Activated CD4-positive, alpha-beta memory T cell treated with anti-CD3 and anti-CD28 coated beads for 36 hours (primary cell): Measurements from ENCODE around the gene KRTAP10-12. TPM values are rescaled to one million over a fixed set of nuclear protein-coding genes. Genes with fewer than 3 reads are reported as not detected.

ENCODE experiments used
- CTCF ChIA-PET: fragments of 350-600 bp; sonication (Branson Sonifier 250); formaldehyde crosslinking; loops from one replicate; lab custom pipeline; 2021; ENCODE audit warnings: antibody characterized with exemption, inconsistent platforms; lab: Charles Lee
- POLR2A ChIA-PET: fragments of 350-600 bp; sonication (Branson Sonifier 250); formaldehyde crosslinking; loops from one replicate; lab custom pipeline; 2021; ENCODE audit warnings: antibody characterized with exemption; lab: Charles Lee
- DNase-seq: peaks from one replicate; pipeline ENCODE4 v3.0.0-alpha.2; 2020
- H3K27ac Mint-ChIP-seq: one replicate; pipeline ENCODE4 v1.8.0; 2021; ENCODE audit warnings: mixed read lengths
- H3K27me3 Mint-ChIP-seq: one replicate; pipeline ENCODE4 v1.8.0; 2021; ENCODE audit warnings: mixed read lengths
- H3K36me3 Mint-ChIP-seq: one replicate; pipeline ENCODE4 v1.8.0; 2021; ENCODE audit warnings: mixed read lengths
- H3K4me1 Mint-ChIP-seq: one replicate; pipeline ENCODE4 v1.8.0; 2021; ENCODE audit warnings: low read depth, mixed read lengths
- H3K4me3 Mint-ChIP-seq: one replicate; pipeline ENCODE4 v1.8.0; 2021; ENCODE audit warnings: mild to moderate bottlenecking, mixed read lengths
- H3K9me3 Mint-ChIP-seq: one replicate; pipeline ENCODE4 v1.8.0; 2021; ENCODE audit warnings: mixed read lengths
- intact Hi-C: fragments of 100-400 bp; cut with micrococcal nuclease; formaldehyde crosslinking; loops from one replicate; pipeline ENCODE4 v1.15.1; 2023
- total RNA-seq, 2 experiments: library from RNA; stranded (reverse); gene quantifications; one replicate each; pipeline ENCODE4 v1.2.3, GENCODE V29; 2021

KRTAP10-12 gene
- total RNA-seq, 2 experiments from 2014 or later: not detected

- Mint-ChIP-seq H3K9me3 (no peaks in the 10 kb centered on the region), H3K4me3 (no peak overlapping the region), H3K27ac (no peak overlapping the region), H3K36me3 (no peaks in the 10 kb centered on the region), H3K4me1 (no peaks in the 10 kb centered on the region), H3K27me3 (no peaks in the 10 kb centered on the region)
- intact Hi-C loops: no loop called here
- ChIA-PET CTCF (no interaction called here), POLR2A (no interaction called here)
- no peak for DNase-seq
Measured at GRCh38 chr21:44734841-44735240, 37.9 kb downstream of the KRTAP10-12 start.

DNA sequence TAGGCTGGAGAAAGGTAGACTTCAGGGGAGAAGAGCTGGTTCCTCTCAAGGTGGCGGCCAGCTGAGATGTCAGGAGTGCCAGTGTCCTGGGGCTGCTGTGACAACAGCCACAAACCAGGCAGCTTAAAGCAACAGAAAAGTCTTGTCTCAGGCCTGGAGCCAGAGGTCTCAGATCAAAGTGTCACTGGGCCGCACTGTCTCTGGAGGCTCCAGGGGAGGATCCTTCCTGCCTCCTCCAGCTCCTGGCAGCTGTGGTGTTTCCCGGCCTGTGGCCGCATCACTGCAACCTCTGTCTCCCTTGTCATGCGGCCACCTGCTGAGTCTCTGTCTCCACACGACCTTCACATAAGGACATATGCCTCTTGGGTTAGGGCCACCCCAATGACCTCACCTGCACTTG, 38.8 kb downstream of the KRTAP10-12 start:
- H3K36me3 Mint-ChIP-seq: no peaks in the 10 kb centered on the region
- no peaks in the 10 kb centered on the region for H3K27me3 Mint-ChIP-seq
- no peak overlapping the region for H3K27ac Mint-ChIP-seq

DNA sequence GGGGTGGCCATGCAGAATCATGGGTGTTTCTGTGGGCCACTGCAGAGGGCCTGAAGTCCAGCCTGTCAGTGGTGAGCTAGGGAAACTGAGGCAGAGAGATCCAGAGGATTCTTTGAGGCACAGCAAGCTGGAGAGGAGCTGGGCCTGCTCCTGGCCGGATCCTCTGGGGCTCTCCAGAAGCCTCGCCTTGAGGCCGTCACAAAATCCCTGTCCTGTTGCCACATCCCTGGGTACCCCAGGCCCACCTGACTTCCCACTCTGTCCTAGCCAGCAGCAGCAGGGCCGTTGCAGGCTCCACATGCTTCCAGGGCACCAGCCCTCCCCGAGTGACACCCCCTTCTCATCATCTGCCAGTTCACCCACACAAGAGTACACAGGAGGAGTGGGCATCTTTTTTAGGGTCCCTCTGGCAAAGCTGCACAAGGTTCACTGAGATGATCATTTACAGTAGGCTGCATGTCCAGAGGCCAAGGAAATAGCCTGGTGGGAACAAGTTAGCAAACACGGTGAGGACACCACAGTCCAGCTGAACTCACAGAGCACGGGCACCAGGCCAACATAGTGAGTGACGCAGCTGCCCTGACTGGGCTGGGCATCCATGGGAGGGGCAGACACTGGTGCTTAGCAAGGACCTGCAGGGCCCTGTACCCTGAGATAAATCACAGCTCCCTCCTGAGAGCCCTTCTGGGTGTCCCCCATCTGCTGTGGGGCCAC, 39.5 kb downstream of the KRTAP10-12 start:
- Mint-ChIP-seq H3K4me1 (no peaks in the 10 kb centered on the region), H3K4me3 (no peak overlapping the region), H3K27me3 (no peaks in the 10 kb centered on the region), H3K9me3 (no peaks in the 10 kb centered on the region), H3K27ac (no peak overlapping the region), H3K36me3 (no peaks in the 10 kb centered on the region)
- intact Hi-C loops: no loop called here
- CTCF ChIA-PET: no interaction called here
- POLR2A ChIA-PET: no interaction called here
- DNase-seq: no peak

More for the DNA sequence above, 38.8 kb downstream of the KRTAP10-12 start:
- no peak for DNase-seq
- ChIA-PET POLR2A (no interaction called here), CTCF (no interaction called here)
- H3K9me3 Mint-ChIP-seq: no peaks in the 10 kb centered on the region
- intact Hi-C loops: no loop called here
- no peaks in the 10 kb centered on the region for H3K4me1 Mint-ChIP-seq
- no peak overlapping the region for H3K4me3 Mint-ChIP-seq

DNA sequence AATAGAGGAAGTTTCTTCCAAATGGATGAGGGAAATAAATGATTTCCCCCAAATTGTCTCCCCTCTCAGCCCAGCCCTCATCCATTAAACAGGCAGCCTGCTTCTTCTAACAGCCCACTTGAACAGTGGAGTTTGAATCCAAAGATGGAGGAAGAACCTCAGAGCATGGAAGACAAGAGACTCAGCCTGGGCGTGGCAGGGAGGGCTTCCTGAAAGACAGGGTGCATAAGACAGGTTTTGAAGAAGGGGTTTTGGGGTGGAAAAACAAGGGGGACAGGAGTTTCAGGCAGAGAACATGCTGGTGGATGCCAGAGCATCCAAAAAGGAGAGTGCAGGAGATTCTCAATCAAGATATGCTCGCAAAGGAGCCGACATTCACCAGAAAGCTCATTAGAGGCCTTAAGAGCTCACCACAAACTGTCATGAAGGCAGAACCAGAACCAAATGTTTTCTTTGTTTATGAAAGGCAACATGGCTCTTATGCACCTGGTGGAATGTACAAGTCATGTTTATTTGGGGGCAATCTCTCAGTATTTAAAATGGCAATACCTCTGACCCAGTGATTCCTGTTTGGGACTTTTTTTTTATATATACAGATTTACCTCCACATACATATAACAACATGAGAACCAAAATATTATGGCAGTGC, 40.9 kb downstream of the KRTAP10-12 start:
- Mint-ChIP-seq H3K27ac (no peak overlapping the region), H3K4me3 (no peak overlapping the region), H3K4me1 (peaks cover 5% of the 10 kb centered on the region), H3K9me3 (no peaks in the 10 kb centered on the region), H3K36me3 (no peaks in the 10 kb centered on the region), H3K27me3 (no peaks in the 10 kb centered on the region)
- CTCF ChIA-PET: no interaction called here
- POLR2A ChIA-PET: no interaction called here
- intact Hi-C loops: no loop called here
- no peak for DNase-seq

DNA sequence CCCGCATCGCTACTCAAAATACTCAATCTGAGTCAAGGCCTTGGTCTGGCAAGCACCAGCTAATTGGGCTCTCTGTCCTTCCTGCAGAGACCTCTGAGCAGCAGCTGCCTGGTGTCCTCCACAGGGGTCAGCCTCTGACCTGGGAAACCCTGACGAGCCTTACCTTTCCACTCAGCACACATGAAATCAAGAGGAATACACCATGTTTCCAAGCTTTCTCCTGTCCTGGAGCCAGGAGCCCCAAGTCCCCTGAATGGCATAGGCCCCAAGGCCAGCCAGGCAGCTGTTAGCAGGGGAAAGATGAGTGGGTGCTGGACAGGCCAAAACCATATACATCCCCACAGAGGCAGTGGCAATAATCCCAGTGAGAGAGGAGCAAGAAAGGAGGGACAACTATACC, 41.6 kb downstream of the KRTAP10-12 start:
- DNase-seq: no peak
- Mint-ChIP-seq H3K27ac (no peak overlapping the region), H3K27me3 (no peaks in the 10 kb centered on the region), H3K4me1 (peaks cover 5% of the 10 kb centered on the region), H3K4me3 (no peak overlapping the region), H3K9me3 (no peaks in the 10 kb centered on the region), H3K36me3 (no peaks in the 10 kb centered on the region)
- ChIA-PET CTCF (no interaction called here), POLR2A (no interaction called here)
- intact Hi-C loops: no loop called here

DNA sequence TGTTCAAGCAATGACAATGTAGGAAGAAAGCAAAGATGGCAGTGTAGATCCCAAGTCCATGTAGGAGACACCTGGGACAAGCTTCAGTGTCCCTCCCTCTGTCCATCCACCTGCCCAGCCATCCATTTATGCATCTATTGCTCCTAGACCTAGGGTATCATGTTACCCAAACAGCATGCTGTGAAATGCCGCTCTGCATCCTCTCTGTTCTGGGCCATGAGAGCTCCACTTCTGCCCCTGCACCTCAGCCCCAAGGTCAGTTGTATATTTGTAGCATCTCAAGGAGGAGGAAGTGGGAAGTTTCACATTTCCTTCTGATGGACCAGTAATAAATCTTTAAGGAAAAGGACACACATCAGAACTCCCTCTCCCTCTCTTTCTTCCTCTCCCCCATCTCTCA, 42.3 kb downstream of the KRTAP10-12 start:
- ChIA-PET CTCF (interaction anchor here (1.4 kb wide), 1 partner anchor 54 kb away, joined by 5 read pairs; no protein-coding TSS in a partner anchor), POLR2A (no interaction called here)
- Mint-ChIP-seq H3K9me3 (no peaks in the 10 kb centered on the region), H3K4me3 (no peak overlapping the region), H3K27me3 (no peaks in the 10 kb centered on the region), H3K36me3 (no peaks in the 10 kb centered on the region), H3K4me1 (peaks cover 5% of the 10 kb centered on the region), H3K27ac (no peak overlapping the region)
- DNase-seq: no peak
- intact Hi-C loops: no loop called here

GRCh38 chr21:44740742-44741141, 43.8 kb downstream of the KRTAP10-12 start:
- DNase-seq: no peak
- no peaks in the 10 kb centered on the region for H3K9me3 Mint-ChIP-seq
- H3K27ac Mint-ChIP-seq: no peak overlapping the region
- H3K27me3 Mint-ChIP-seq: no peaks in the 10 kb centered on the region
- POLR2A ChIA-PET: no interaction called here
- intact Hi-C loops: no loop called here
- no peaks in the 10 kb centered on the region for H3K36me3 Mint-ChIP-seq
- CTCF ChIA-PET: interaction anchor here (0.7 to 1.2 kb wide), 2 partner anchors 33 to 230 kb away, joined by 3 to 7 read pairs; no protein-coding TSS in a partner anchor
- H3K4me1 Mint-ChIP-seq: peaks cover 5% of the 10 kb centered on the region
- no peak overlapping the region for H3K4me3 Mint-ChIP-seq

DNA sequence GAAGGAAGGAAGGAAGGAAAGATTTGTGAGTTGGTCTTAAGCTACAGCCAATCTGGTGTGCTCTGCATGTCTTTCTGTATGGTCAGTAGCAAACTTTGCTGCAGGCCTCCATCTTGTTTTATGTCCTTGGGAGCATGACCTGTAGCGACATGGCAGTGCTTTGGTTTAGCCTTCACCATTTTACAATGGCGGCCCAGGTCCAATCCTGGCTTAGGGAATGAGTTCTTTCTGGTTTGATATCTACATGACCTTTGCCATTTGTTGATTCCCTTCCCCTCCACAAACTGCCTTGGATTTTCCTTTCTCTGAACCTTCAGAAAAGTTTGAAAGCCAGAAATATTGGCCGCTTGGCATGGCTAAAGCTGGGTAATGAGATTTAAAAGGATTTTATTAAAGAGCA, 44.9 kb downstream of the KRTAP10-12 start:
- Mint-ChIP-seq H3K4me3 (no peak overlapping the region), H3K36me3 (no peaks in the 10 kb centered on the region), H3K27me3 (peaks cover 3% of the 10 kb centered on the region), H3K4me1 (peaks cover 5% of the 10 kb centered on the region), H3K27ac (no peak overlapping the region), H3K9me3 (no peaks in the 10 kb centered on the region)
- no peak for DNase-seq
- intact Hi-C loops: loop anchor here (1.0 kb wide), 1 partner anchor 232 kb away; no protein-coding TSS in a partner anchor
- POLR2A ChIA-PET: interaction anchor here (0.6 kb wide), 1 partner anchor 1617 kb away, joined by 3 read pairs; no protein-coding TSS in a partner anchor
- CTCF ChIA-PET: interaction anchor here (0.6 to 2.8 kb wide), 9 partner anchors 22 to 439 kb away, joined by 3 to 35 read pairs (median 3); no protein-coding TSS in a partner anchor

- CTCF ChIA-PET: interaction anchor here (0.6 to 2.8 kb wide), 12 partner anchors 11 to 440 kb away, joined by 3 to 35 read pairs (median 3); no protein-coding TSS in a partner anchor
- no peak for DNase-seq
- H3K27me3 Mint-ChIP-seq: peaks cover 3% of the 10 kb centered on the region
- no peaks in the 10 kb centered on the region for H3K36me3 Mint-ChIP-seq
- peaks cover 5% of the 10 kb centered on the region for H3K4me1 Mint-ChIP-seq
- H3K9me3 Mint-ChIP-seq: no peaks in the 10 kb centered on the region
- no peak overlapping the region for H3K27ac Mint-ChIP-seq
- no peak overlapping the region for H3K4me3 Mint-ChIP-seq
- intact Hi-C loops: loop anchor here (1.0 kb wide), 1 partner anchor 232 kb away; no protein-coding TSS in a partner anchor
- POLR2A ChIA-PET: interaction anchor here (0.6 kb wide), 1 partner anchor 1616 kb away, joined by 3 read pairs; no protein-coding TSS in a partner anchor
Measured at GRCh38 chr21:44742418-44743153, 45.6 kb downstream of the KRTAP10-12 start.

Other genes starting within 250 kb of the KRTAP10-12 start
- 1 to 10 TPM; 2.6 to 2.8 TPM for gene LRRC3, start 241.7 kb upstream of the KRTAP10-12 start, total RNA-seq
- gene KRTAP10-1, start 157.0 kb upstream of the KRTAP10-12 start, total RNA-seq: not detected
- not detected for gene KRTAP10-2, start 145.7 kb upstream of the KRTAP10-12 start, total RNA-seq
- not detected for gene KRTAP10-3, start 138.4 kb upstream of the KRTAP10-12 start, total RNA-seq
- gene KRTAP10-4, start 123.4 kb upstream of the KRTAP10-12 start, total RNA-seq: not detected
- not detected for gene KRTAP10-5, start 116.6 kb upstream of the KRTAP10-12 start, total RNA-seq
- not detected for gene KRTAP10-6, start 104.7 kb upstream of the KRTAP10-12 start, total RNA-seq
- gene KRTAP10-7, start 96.6 kb upstream of the KRTAP10-12 start, total RNA-seq: not detected
- not detected for gene KRTAP10-8, start 85.1 kb upstream of the KRTAP10-12 start, total RNA-seq
- gene KRTAP10-9, start 70.1 kb upstream of the KRTAP10-12 start, total RNA-seq: not detected
- not detected for gene KRTAP10-10, start 59.8 kb upstream of the KRTAP10-12 start, total RNA-seq
- not detected for gene KRTAP10-11, start 50.8 kb upstream of the KRTAP10-12 start, total RNA-seq
- not detected for gene KRTAP12-4, start 42.5 kb upstream of the KRTAP10-12 start, total RNA-seq
- not detected for gene KRTAP12-3, start 39.2 kb upstream of the KRTAP10-12 start, total RNA-seq
- not detected for gene KRTAP12-2, start 30.2 kb upstream of the KRTAP10-12 start, total RNA-seq
- not detected for gene KRTAP12-1, start 15.0 kb upstream of the KRTAP10-12 start, total RNA-seq
- gene TSPEAR, start 14.4 kb downstream of the KRTAP10-12 start, total RNA-seq: not detected
- 10 to 100 TPM; 87.6 to 96.0 TPM for gene UBE2G2, start 104.6 kb downstream of the KRTAP10-12 start, total RNA-seq
- gene SUMO3, start 120.9 kb downstream of the KRTAP10-12 start, total RNA-seq: 10 to 100 TPM; 77.2 to 77.6 TPM
- 10 to 100 TPM; 43.0 to 44.4 TPM for gene PTTG1IP, start 176.5 kb downstream of the KRTAP10-12 start, total RNA-seq
- gene ITGB2, start 223.7 kb downstream of the KRTAP10-12 start, total RNA-seq: 100 to 1,000 TPM; 242 to 247 TPM
- 10 to 100 TPM; 60.7 to 64.6 TPM for gene SLX9, start 242.9 kb downstream of the KRTAP10-12 start, total RNA-seq